D721Med (cell line): Measurements from ENCODE around the gene EIF5AL1.
"Not testable (repeated sequence)": the region's sequence is repeated elsewhere in the genome, so short reads cannot be mapped to it uniquely, and the experiment has no call there.

Experiments
- DNase-seq: peaks from one replicate; pipeline ENCODE4 v3.0.0; 2011; ENCODE audit warnings: low spot score; ENCODE audit not compliant: insufficient read length
- FAIRE-seq: peaks from 2 replicates; lab custom pipeline; 2011; peaks lifted over from hg19 to GRCh38; lab: Jason Lieb, UNC
- CTCF ChIP-seq: IDR thresholded peaks from 2 replicates; pipeline ENCODE4 v1.5.1; 2012; ENCODE audit warnings: mild to moderate bottlenecking, control low read depth; ENCODE audit not compliant: insufficient read depth; ENCODE audit errors: missing control alignments

Gene EIF5AL1

GRCh38 chr10:79525049-79525710 lies 12.8 kb downstream of the EIF5AL1 start:
- not testable (repeated sequence) for FAIRE-seq, DNase-seq

GRCh38 chr10:79528261-79528660 lies 15.9 kb downstream of the EIF5AL1 start:
- DNase-seq, FAIRE-seq: not testable (repeated sequence)

GRCh38 chr10:79533142-79533902 lies 21.0 kb downstream of the EIF5AL1 start:
- not testable (repeated sequence) for FAIRE-seq, DNase-seq

GRCh38 chr10:79533903-79534175 lies 21.5 kb downstream of the EIF5AL1 start:
- FAIRE-seq, DNase-seq: not testable (repeated sequence)

- not testable (repeated sequence) for DNase-seq, FAIRE-seq
Measured at GRCh38 chr10:79538311-79538710, 26.0 kb downstream of the EIF5AL1 start.

- not testable (repeated sequence) for DNase-seq, FAIRE-seq
Measured at GRCh38 chr10:79540930-79541329, 28.6 kb downstream of the EIF5AL1 start.

GRCh38 chr10:79542626-79543025 lies 30.3 kb downstream of the EIF5AL1 start:
- no peak for DNase-seq
- TF ChIP-seq CTCF = no peak
- FAIRE-seq = no peak

- FAIRE-seq, DNase-seq: not testable (repeated sequence)
Measured at GRCh38 chr10:79544408-79544807, 32.1 kb downstream of the EIF5AL1 start.

GRCh38 chr10:79544926-79545659 lies 32.8 kb downstream of the EIF5AL1 start:
- FAIRE-seq = not testable (repeated sequence)

GRCh38 chr10:79547128-79547527 lies 34.8 kb downstream of the EIF5AL1 start:
- FAIRE-seq, DNase-seq: not testable (repeated sequence)

More at GRCh38 chr10:79544926-79545659, 32.8 kb downstream of the EIF5AL1 start:
- not testable (repeated sequence) for DNase-seq

- FAIRE-seq (no peak), DNase-seq (no peak)
- TF ChIP-seq CTCF = no peak
Measured at GRCh38 chr10:79547973-79548372, 35.6 kb downstream of the EIF5AL1 start.

GRCh38 chr10:79552143-79552542 lies 39.8 kb downstream of the EIF5AL1 start:
- DNase-seq (no peak), FAIRE-seq (no peak)
- TF ChIP-seq CTCF = no peak
